ENCODE measurements around the gene GLP2R. TPM values are rescaled to one million over a fixed set of nuclear protein-coding genes. Genes with fewer than 3 reads are reported as not detected.

The GLP2R gene
- total and polyA plus RNA-seq, 2 of the 8 experiments (the other 6 are each of a cell fraction or from before 2014, with no cell fraction given), result not detected

- Histone ChIP-seq H3K14ac (ENCODE audit: insufficient read length) (no peak overlapping the region), H4K5ac (ENCODE audit: insufficient read length, low read depth, low read length) (no peak overlapping the region), H3K4me3 (ENCODE audit: extremely low read depth in 1 of 4, insufficient read depth in 2 of 4, low read depth in 3 of 4, low read length in 4 of 4) (no peak overlapping the region), H3K9me3 (ENCODE audit: insufficient read depth in 2 of 2, low read depth in 1 of 2, low read length in 1 of 2) (no peaks in the 10 kb centered on the region), H2BK20ac (ENCODE audit: low read length) (no peak overlapping the region), H3K79me1 (ENCODE audit: low read depth, low read length) (no peaks in the 10 kb centered on the region), H2AFZ (ENCODE audit: low read length) (no peak overlapping the region), H3K27ac (ENCODE audit: low read depth, low read length) (no peak overlapping the region), H2BK120ac (replicated peaks; ENCODE audit: low read depth, low read length) (no peak overlapping the region), H3K4me1 (replicated peaks in 1 of 4; ENCODE audit: control insufficient read depth in 3 of 4, insufficient read depth in 4 of 4, low read length in 3 of 4) (no peaks in the 10 kb centered on the region), H4K20me1 (replicated peaks in 1 of 2; ENCODE audit: control insufficient read depth in 1 of 2, insufficient read depth in 2 of 2, low read length in 2 of 2) (no peaks in the 10 kb centered on the region), H2BK12ac (ENCODE audit: low read depth, low read length) (no peak overlapping the region), H2BK5ac (ENCODE audit: low read depth, low read length) (no peak overlapping the region), H3K4me2 (ENCODE audit: insufficient read depth in 1 of 2, low read depth in 2 of 2, low read length in 2 of 2) (no peak overlapping the region), H3K9ac (replicated peaks in 1 of 4; ENCODE audit: extremely low read depth in 1 of 4, low read depth in 3 of 4, low read length in 3 of 4) (no peak overlapping the region), H4K8ac (ENCODE audit: extremely low read depth, insufficient read depth, low read length) (0 out of 2 replicates have a peak overlapping the region, but pooled peaks have one; percentile 52), H3K18ac (ENCODE audit: extremely low read depth, low read length) (no peak overlapping the region), H3K79me2 (ENCODE audit: control insufficient read depth in 1 of 2, insufficient read depth in 2 of 2, low read length in 2 of 2) (no peaks in the 10 kb centered on the region), H2BK15ac (ENCODE audit: low read length) (no peak overlapping the region), H3K36me3 (ENCODE audit: control insufficient read depth in 2 of 4, insufficient read depth in 4 of 4, low read length in 3 of 4) (no peaks in the 10 kb centered on the region), H3K23ac (ENCODE audit: insufficient read length) (no peak overlapping the region), H3K56ac (replicated peaks; ENCODE audit: insufficient read length, low read depth, low read length) (no peak overlapping the region), H4K91ac (replicated peaks; ENCODE audit: insufficient read length, low read length) (no peak overlapping the region), H2AK5ac (ENCODE audit: low read depth, low read length) (no peak overlapping the region), H3K27me3 (replicated peaks in 1 of 4; ENCODE audit: control insufficient read depth in 3 of 4, extremely low read depth in 1 of 4, insufficient read depth in 3 of 4, low read length in 3 of 4) (no peaks in the 10 kb centered on the region), H3K23me2 (ENCODE audit: low read depth, low read length) (no peaks in the 10 kb centered on the region), H3K4ac (replicated peaks; ENCODE audit: insufficient read length, low read depth, low read length) (no peak overlapping the region)
- POLR2A ChIA-PET (ENCODE audit: partially characterized antibody), result no interaction called here
- WGBS, 2 experiments (ENCODE audit: extremely low coverage in 1 of 2, insufficient coverage in 1 of 2, insufficient read length in 1 of 2, insufficient replicate concordance in 2 of 2, low coverage in 1 of 2, low lambda C conversion rate in 2 of 2, missing lambda C conversion rate in 1 of 2), result 87% methylated on average over 13 of the region's 13 CpGs; no CpG with 5 or more reads in 1 of the 2 experiments
- FAIRE-seq, result no peak
- no peak for DNase-seq (ENCODE audit: low read depth in 1 of 2, low spot score in 2 of 2)
- CTCF ChIA-PET (ENCODE audit: partially characterized antibody), result interaction anchor here (1.8 kb wide), 1 partner anchor 88 kb away, joined by 3 read pairs; no protein-coding TSS in a partner anchor
- TF ChIP-seq, protein P1, sequence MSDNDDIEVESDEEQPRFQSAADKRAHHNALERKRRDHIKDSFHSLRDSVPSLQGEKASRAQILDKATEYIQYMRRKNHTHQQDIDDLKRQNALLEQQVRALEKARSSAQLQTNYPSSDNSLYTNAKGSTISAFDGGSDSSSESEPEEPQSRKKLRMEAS (IDR thresholded peaks at IDR 0.05), result no peak
- TF ChIP-seq GTF2F1 (IDR thresholded peaks at IDR 0.05; ENCODE audit: borderline replicate concordance, low read depth, low read length), result no peak
- no peak for TF ChIP-seq SRF (IDR thresholded peaks at IDR 0.05; ENCODE audit: low read depth, low read length)
- TF ChIP-seq SAP30 (IDR thresholded peaks at IDR 0.05; ENCODE audit: insufficient read depth, insufficient replicate concordance, low read length), result no peak
- TF ChIP-seq CEBPB (IDR thresholded peaks at IDR 0.05; ENCODE audit: low read depth, low read length), result no peak
- TF ChIP-seq SP1 (IDR thresholded peaks at IDR 0.05; ENCODE audit: low read depth, low read length), result no peak
- no peak for TF ChIP-seq PHF8 (conservative IDR thresholded peaks at IDR 0.05; ENCODE audit: low read depth, low read length)
- no peak for TF ChIP-seq CTCF (IDR thresholded peaks at IDR 0.05; ENCODE audit: control extremely low read depth in 1 of 3, insufficient read depth in 1 of 3, low read depth in 1 of 3, low read length in 3 of 3)
- TF ChIP-seq TAF1 (IDR thresholded peaks at IDR 0.05; ENCODE audit: low read depth, low read length), result no peak
- no peak for TF ChIP-seq KDM4A (IDR thresholded peaks at IDR 0.05; ENCODE audit: low read depth, low read length, severe bottlenecking)
- no peak for TF ChIP-seq CREB1 (IDR thresholded peaks at IDR 0.05)
- TF ChIP-seq SIN3A (conservative IDR thresholded peaks at IDR 0.05 in 1 of 2, IDR thresholded peaks at IDR 0.05 in 1 of 2; ENCODE audit: low read depth in 1 of 2, low read length in 2 of 2), result no peak
Observed at GRCh38 chr17:9802294-9802693, 23.4 kb upstream of the GLP2R start.

Data from H1 (cell line).